DMS114 treated with DMSO at 0.1 percent for 48 hours (cell line): ENCODE results near the gene INSL3.
"Not testable (repeated sequence)": the region's sequence is repeated elsewhere in the genome, so short reads cannot be mapped to it uniquely, and the experiment has no call there.

Experiments used
- DNase-seq: peaks from one replicate; lab custom pipeline; 2025; ENCODE audit not compliant: unreplicated experiment; lab: John Stamatoyannopoulos, UW

Gene INSL3

DNA sequence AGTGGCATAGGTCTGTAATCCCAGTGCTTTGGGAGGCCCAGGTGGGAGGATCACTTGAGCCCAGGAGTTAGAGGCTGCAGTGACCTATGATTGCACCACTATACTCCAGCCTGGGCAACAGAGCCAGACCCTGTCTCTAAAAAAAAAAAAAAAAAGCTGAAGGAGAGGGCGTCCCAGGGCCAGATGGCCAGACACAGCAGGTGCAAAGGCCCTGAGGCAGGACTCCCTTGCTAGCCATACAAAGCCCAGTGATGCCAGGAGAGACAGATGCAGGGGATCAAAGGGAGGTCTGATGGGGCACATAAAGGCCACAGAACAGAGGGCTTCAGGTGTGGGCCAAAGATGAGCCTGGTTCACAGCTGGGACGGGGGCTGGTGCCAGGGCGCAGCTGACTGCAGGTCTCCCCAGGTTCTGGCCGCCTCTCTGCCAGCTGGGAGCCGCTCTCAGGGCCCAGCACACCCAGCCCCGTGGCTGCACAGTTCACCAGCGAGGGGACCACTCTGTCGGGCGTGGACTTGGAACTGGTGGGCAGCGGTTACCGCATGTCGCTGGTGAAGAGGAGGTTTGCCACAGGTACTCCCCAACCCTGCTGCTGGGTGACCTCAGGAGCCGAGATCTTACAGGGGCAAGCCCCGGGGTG, 33.9 kb downstream of the INSL3 start:
- DNase-seq, result no peak

GRCh38 chr19:17784201-17785008, 36.9 kb downstream of the INSL3 start:
- DNase-seq, result peak; percentile 35

DNA sequence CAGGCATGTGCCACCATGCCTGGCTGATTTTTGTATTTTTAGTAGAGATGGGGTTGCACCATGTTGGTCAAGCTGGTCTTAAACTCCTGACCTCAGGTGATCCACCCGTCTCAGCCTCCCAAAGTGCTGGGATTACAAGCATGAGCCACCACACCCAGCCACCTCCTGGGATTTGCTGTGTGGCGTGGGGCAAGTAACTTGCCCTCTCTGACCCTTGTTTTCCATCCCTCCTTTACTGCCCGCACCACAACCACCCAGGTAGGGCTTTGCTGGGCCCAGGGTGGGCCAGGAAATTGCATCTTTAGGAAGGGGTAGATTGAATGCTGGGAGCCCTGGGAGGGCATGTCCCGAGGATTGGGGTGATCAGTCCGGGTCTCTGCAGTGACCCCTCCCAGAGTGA, 37.6 kb downstream of the INSL3 start:
- not testable (repeated sequence) for DNase-seq

DNA sequence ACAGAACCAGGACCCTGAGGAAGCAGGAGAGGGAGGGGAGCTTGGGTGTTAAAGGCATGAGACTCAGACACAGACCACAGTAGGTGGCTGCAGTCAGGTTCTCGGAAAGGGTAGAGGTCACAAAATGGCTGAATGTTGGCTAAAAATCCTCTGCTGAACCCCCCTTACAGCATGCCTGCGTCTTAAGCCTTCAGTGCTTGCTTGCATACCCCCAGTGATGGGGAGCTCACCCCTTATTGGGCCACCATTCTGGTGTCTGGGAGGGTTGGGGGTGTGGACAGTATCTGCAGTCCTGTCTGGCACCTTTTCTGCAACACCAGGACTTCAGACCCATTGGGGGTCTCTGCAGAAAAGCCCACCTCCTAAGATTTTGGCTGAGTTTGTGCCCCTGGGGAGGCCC, 40.5 kb downstream of the INSL3 start:
- DNase-seq, result no peak

DNA sequence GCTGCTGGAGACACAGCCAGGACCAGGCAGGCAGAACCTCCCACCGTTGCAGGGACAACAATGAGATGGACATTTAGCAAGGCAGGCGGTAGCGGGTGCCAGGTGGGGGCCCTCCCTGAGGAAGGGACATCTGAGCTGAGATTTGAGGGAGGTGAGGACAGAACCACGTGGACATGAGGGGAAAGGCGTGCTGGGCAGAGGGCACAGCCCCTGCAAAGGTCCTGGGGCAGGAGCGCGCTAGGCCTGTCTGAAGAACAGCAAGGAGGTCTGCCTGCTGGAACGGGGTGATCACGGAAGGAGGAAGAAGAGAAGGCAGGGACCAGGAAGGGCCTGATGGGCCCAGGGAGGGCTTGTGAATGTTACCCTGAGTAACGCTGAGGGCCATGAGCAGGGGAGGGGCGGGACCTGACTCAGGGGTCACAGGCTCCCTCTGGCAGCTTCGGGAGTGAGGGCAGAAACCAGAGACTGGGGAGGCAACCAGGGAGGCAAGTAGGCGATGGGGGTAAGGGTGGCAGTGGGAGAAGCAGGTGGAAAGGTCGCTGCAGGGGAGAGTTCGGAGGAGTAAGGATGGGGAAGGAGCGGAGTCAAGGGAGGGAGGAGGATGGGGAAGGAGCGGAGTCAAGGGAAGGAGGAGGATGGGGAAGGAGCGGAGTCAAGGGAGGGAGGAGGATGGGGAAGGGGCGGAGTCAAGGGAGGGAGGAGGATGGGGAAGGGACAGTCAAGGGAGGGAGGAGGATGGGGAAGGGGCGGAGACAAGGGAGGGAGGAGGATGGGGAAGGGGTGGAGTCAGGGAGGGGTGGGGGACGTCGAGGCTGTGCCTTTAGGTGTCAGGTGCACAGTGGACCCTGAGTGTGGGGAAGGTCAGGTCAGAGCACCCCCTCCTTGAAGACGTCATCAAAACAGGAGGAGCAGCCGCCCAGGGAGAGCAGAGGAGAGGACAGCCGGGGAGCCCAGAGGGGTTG, 42.1 kb downstream of the INSL3 start:
- DNase-seq, result no peak

DNA sequence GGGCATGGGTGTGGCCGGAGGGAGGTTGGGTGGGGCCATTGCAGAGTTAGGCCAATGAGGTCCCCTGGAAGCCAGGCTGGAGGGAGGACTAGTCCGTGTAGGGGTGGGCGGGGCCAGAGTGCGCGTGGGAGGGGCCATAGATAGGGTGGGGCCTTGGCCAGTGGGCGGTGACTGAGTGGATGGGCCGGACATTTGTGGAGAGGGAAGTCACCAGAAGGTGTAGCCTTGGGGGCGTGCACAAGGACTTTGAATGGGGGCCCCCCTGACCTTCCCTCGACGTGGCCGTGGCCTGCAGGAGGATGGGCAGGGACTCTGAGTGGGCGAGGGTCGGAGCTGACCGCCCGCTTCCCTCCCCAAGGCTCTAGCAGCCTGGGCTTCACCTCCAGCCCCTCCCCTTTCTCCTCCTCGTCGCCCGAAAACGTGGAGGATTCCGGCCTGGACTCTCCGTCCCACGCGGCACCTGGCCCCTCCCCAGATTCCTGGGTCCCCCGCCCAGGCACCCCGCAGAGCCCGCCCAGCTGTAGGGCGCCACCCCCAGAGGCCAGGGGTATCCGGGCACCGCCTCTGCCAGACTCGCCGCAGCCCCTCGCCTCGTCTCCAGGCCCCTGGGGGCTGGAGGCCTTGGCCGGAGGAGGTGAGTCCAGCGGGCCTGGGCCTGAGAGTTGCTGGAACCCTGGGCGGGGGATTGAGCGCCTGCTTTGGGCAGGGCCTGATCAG, 42.9 kb downstream of the INSL3 start:
- no peak for DNase-seq

- not testable (repeated sequence) for DNase-seq
These were observed 43.5 kb downstream of the INSL3 start for GRCh38 chr19:17777840-17778239.

GRCh38 chr19:17775991-17776803, 45.1 kb downstream of the INSL3 start:
- DNase-seq, result no peak

- DNase-seq, result no peak
These were observed 45.9 kb downstream of the INSL3 start for GRCh38 chr19:17775245-17775927.

DNA sequence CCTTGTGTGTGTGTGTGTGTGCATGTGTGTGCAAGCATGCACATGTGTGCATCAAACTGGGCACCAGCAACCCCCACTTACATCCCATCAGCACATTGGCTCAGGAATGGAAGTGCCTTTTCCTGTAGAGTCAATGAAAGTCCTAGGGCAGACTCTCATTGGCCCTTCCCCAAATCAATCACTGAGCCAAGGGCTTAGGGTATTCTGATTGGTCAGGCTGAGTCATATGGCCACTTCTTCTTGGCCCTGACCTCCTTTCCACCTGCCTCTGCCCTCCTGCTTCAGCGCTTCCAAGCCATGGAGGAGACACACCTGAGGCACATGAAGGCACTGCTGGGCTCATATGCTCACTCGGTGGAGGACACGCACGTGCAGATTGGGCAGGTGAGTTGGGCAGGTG, 49.1 kb downstream of the INSL3 start:
- no peak for DNase-seq

DNA sequence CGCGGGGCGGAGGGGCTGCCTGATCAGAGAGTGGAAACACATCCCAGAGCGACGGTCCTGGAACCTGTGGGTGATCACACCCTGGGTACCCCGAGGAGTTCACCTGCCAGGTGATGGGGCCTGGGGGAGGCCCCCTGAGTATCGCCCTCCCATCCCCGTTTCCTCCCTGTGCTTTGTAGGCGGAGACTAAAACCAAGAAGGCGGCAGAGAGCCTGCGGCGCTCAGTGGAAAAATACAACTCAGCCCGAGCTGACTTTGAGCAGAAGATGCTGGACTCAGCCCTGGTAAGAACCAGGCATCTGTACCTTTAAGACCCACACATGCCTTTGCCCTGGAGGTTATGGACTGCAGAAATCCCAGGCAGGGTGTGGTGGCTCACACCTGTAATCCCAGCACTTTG, 50.7 kb downstream of the INSL3 start:
- DNase-seq, result no peak

DNA sequence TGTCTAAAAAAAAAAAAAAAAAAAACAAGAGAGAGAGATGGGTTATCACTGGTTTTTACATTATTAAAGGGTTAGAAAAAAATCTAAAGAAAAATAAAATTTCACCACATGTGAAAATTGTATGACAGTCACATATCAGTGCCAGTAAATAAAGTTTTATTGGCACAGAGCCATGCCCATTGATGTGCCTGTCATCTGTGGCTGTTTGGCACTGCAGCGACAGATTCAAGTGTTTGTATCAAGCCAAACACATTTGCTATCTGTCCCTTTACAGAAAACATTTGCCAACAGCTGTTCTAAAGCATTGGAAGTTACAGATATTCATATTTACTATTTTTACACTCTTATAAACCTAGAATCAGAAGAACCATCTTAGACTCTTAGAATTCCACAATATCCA, 53.8 kb downstream of the INSL3 start:
- DNase-seq, result no peak

- peak; percentile 55 for DNase-seq
These were observed 54.7 kb downstream of the INSL3 start for GRCh38 chr19:17766543-17767131.
